ENCODE data around the gene TMCC1. TPM values are rescaled to one million over a fixed set of nuclear protein-coding genes. Genes with fewer than 3 reads are reported as not detected.
"Not testable (repeated sequence)": the region's sequence is repeated elsewhere in the genome, so short reads cannot be mapped to it uniquely, and the experiment has no call there.

The TMCC1 gene
- total RNA-seq, 1 donor from 2014 or later = 19.2 TPM

GRCh38 chr3:129656659-129657247 lies 236.8 kb downstream of the TMCC1 start:
- Mint-ChIP-seq H3K27ac (no peak overlapping the region), H3K36me3 (ENCODE audit: low read depth) (peaks cover 2% of the 10 kb centered on the region), H3K4me1 (peaks cover 13% of the 10 kb centered on the region), H3K27me3 (no peaks in the 10 kb centered on the region), H3K9me3 (no peaks in the 10 kb centered on the region), H3K4me3 (no peak overlapping the region)
- DNase-seq = no peak
- intact Hi-C loops (cut with micrococcal nuclease) = no loop called here

GRCh38 chr3:129655291-129655700 lies 238.2 kb downstream of the TMCC1 start:
- Mint-ChIP-seq H3K36me3 (ENCODE audit: low read depth) (peaks cover 2% of the 10 kb centered on the region), H3K9me3 (no peaks in the 10 kb centered on the region), H3K27ac (no peak overlapping the region), H3K4me1 (peaks cover 13% of the 10 kb centered on the region), H3K4me3 (no peak overlapping the region), H3K27me3 (no peaks in the 10 kb centered on the region)
- intact Hi-C loops (cut with micrococcal nuclease) = no loop called here
- no peak for DNase-seq

- Mint-ChIP-seq H3K36me3 (ENCODE audit: low read depth) (peaks cover 2% of the 10 kb centered on the region), H3K27me3 (peaks cover 1% of the 10 kb centered on the region), H3K4me1 (peaks cover 13% of the 10 kb centered on the region), H3K4me3 (no peak overlapping the region), H3K9me3 (no peaks in the 10 kb centered on the region), H3K27ac (no peak overlapping the region)
- DNase-seq = no peak
- intact Hi-C loops (cut with micrococcal nuclease) = no loop called here
These were observed 239.4 kb downstream of the TMCC1 start for GRCh38 chr3:129654131-129654530.

- intact Hi-C loops (cut with micrococcal nuclease) = no loop called here
- Mint-ChIP-seq H3K4me3 (no peak overlapping the region), H3K27me3 (peaks cover 7% of the 10 kb centered on the region), H3K36me3 (ENCODE audit: low read depth) (peaks cover 2% of the 10 kb centered on the region), H3K27ac (no peak overlapping the region), H3K9me3 (no peaks in the 10 kb centered on the region), H3K4me1 (peaks cover 8% of the 10 kb centered on the region)
- DNase-seq = no peak
These were observed 240.5 kb downstream of the TMCC1 start for GRCh38 chr3:129653019-129653418.

- no peak for DNase-seq
- Mint-ChIP-seq H3K9me3 (no peaks in the 10 kb centered on the region), H3K27ac (no peak overlapping the region), H3K4me1 (peaks cover 1% of the 10 kb centered on the region), H3K4me3 (no peak overlapping the region), H3K27me3 (peaks cover 7% of the 10 kb centered on the region), H3K36me3 (ENCODE audit: low read depth) (peaks cover 2% of the 10 kb centered on the region)
- intact Hi-C loops (cut with micrococcal nuclease) = no loop called here
These were observed 241.9 kb downstream of the TMCC1 start for GRCh38 chr3:129651435-129652202.

- Mint-ChIP-seq H3K4me3 (no peak overlapping the region), H3K27ac (no peak overlapping the region), H3K4me1 (peaks cover 1% of the 10 kb centered on the region), H3K36me3 (ENCODE audit: low read depth) (peaks cover 2% of the 10 kb centered on the region), H3K27me3 (peaks cover 7% of the 10 kb centered on the region), H3K9me3 (no peaks in the 10 kb centered on the region)
- intact Hi-C loops (cut with micrococcal nuclease) = loop anchor here (1.0 kb wide), 3 partner anchors 175 to 284 kb away; no protein-coding TSS in a partner anchor
- peak; percentile 86 for DNase-seq
These were observed 243.1 kb downstream of the TMCC1 start for GRCh38 chr3:129650256-129650872.

GRCh38 chr3:129648391-129648790 lies 245.1 kb downstream of the TMCC1 start:
- peaks cover 7% of the 10 kb centered on the region for H3K27me3 Mint-ChIP-seq
- intact Hi-C loops (cut with micrococcal nuclease) = no loop called here
- DNase-seq = no peak
- peaks cover 1% of the 10 kb centered on the region for H3K4me1 Mint-ChIP-seq
- no peaks in the 10 kb centered on the region for H3K36me3 Mint-ChIP-seq (ENCODE audit: low read depth)
- no peak overlapping the region for H3K4me3 Mint-ChIP-seq
- no peak overlapping the region for H3K27ac Mint-ChIP-seq
- no peaks in the 10 kb centered on the region for H3K9me3 Mint-ChIP-seq

- Mint-ChIP-seq H3K27ac (no peak overlapping the region), H3K9me3 (no peaks in the 10 kb centered on the region), H3K4me3 (no peak overlapping the region), H3K27me3 (peaks cover 10% of the 10 kb centered on the region), H3K4me1 (peaks cover 1% of the 10 kb centered on the region), H3K36me3 (ENCODE audit: low read depth) (no peaks in the 10 kb centered on the region)
- no peak for DNase-seq
- intact Hi-C loops (cut with micrococcal nuclease) = no loop called here
These were observed 248.2 kb downstream of the TMCC1 start for GRCh38 chr3:129645286-129645685.

GRCh38 chr3:129644836-129645235 lies 248.7 kb downstream of the TMCC1 start:
- H3K27ac Mint-ChIP-seq = no peak overlapping the region
- no peak overlapping the region for H3K4me3 Mint-ChIP-seq
- no peak for DNase-seq
- H3K9me3 Mint-ChIP-seq = no peaks in the 10 kb centered on the region
- H3K4me1 Mint-ChIP-seq = no peaks in the 10 kb centered on the region
- H3K36me3 Mint-ChIP-seq (ENCODE audit: low read depth) = no peaks in the 10 kb centered on the region
- intact Hi-C loops (cut with micrococcal nuclease) = no loop called here
- peaks cover 9% of the 10 kb centered on the region for H3K27me3 Mint-ChIP-seq

GRCh38 chr3:129641567-129642260 lies 251.8 kb downstream of the TMCC1 start:
- H3K27ac Mint-ChIP-seq; intact Hi-C loops (cut with micrococcal nuclease); H3K4me1 Mint-ChIP-seq; H3K4me3 Mint-ChIP-seq; H3K27me3 Mint-ChIP-seq; DNase-seq; H3K9me3 Mint-ChIP-seq; H3K36me3 Mint-ChIP-seq (ENCODE audit: low read depth): not testable (repeated sequence)

GRCh38 chr3:129640985-129641384 lies 252.5 kb downstream of the TMCC1 start:
- H3K9me3 Mint-ChIP-seq; H3K36me3 Mint-ChIP-seq (ENCODE audit: low read depth); H3K27me3 Mint-ChIP-seq; H3K4me1 Mint-ChIP-seq; H3K4me3 Mint-ChIP-seq; DNase-seq; intact Hi-C loops (cut with micrococcal nuclease); H3K27ac Mint-ChIP-seq: not testable (repeated sequence)

GRCh38 chr3:129638481-129638880 lies 255.0 kb downstream of the TMCC1 start:
- Mint-ChIP-seq H3K4me3 (no peak overlapping the region), H3K27ac (no peak overlapping the region), H3K36me3 (ENCODE audit: low read depth) (no peaks in the 10 kb centered on the region), H3K27me3 (peaks cover 11% of the 10 kb centered on the region), H3K4me1 (no peaks in the 10 kb centered on the region), H3K9me3 (no peaks in the 10 kb centered on the region)
- intact Hi-C loops (cut with micrococcal nuclease) = no loop called here
- DNase-seq = no peak

- Mint-ChIP-seq H3K36me3 (ENCODE audit: low read depth) (no peaks in the 10 kb centered on the region), H3K27ac (no peak overlapping the region), H3K4me3 (no peak overlapping the region), H3K4me1 (no peaks in the 10 kb centered on the region), H3K27me3 (peaks cover 8% of the 10 kb centered on the region), H3K9me3 (no peaks in the 10 kb centered on the region)
- intact Hi-C loops (cut with micrococcal nuclease) = no loop called here
- no peak for DNase-seq
These were observed 257.4 kb downstream of the TMCC1 start for GRCh38 chr3:129636082-129636481.

- no peak overlapping the region for H3K4me3 Mint-ChIP-seq
- intact Hi-C loops (cut with micrococcal nuclease) = no loop called here
- peaks cover 8% of the 10 kb centered on the region for H3K27me3 Mint-ChIP-seq
- H3K36me3 Mint-ChIP-seq (ENCODE audit: low read depth) = no peaks in the 10 kb centered on the region
- H3K9me3 Mint-ChIP-seq = no peaks in the 10 kb centered on the region
- no peak overlapping the region for H3K27ac Mint-ChIP-seq
- no peaks in the 10 kb centered on the region for H3K4me1 Mint-ChIP-seq
- no peak for DNase-seq
These were observed 257.9 kb downstream of the TMCC1 start for GRCh38 chr3:129635656-129636055.
